K562 (cell line): Measurements from ENCODE around the gene ZBTB32. TPM values are rescaled to one million over a fixed set of nuclear protein-coding genes. Genes with fewer than 3 reads are reported as not detected.

Experiments used
- CBX5 ChIP-seq: IDR thresholded peaks from 2 replicates; pipeline ENCODE4 v1.6.1; 2014; ENCODE audit warnings: low read depth, borderline replicate concordance
- CHD2 ChIP-seq: IDR thresholded peaks from 2 replicates; pipeline ENCODE4 v1.6.1; 2011; ENCODE audit warnings: low read depth, low read length
- CREB3L1 ChIP-seq: fragments of 450-650 bp; IDR thresholded peaks from 2 replicates; pipeline ENCODE4 v1.6.1; 2014; ENCODE audit warnings: low read depth, mild to moderate bottlenecking, moderate library complexity, borderline replicate concordance
- DPF2 ChIP-seq: fragments of 450-650 bp; IDR thresholded peaks from 2 replicates; pipeline ENCODE4 v1.6.1; 2016
- KLF1 ChIP-seq: fragments of 450-650 bp; IDR thresholded peaks from 2 replicates; pipeline ENCODE4 v1.6.1; 2016; ENCODE audit warnings: missing genetic modification characterization, missing compliant biosample characterization
- L3MBTL2 ChIP-seq: fragments of 450-650 bp; IDR thresholded peaks from 2 replicates; pipeline ENCODE4 v1.6.1; 2016; ENCODE audit warnings: mild to moderate bottlenecking, moderate library complexity
- MAFF ChIP-seq: IDR thresholded peaks from 2 replicates; pipeline ENCODE4 v1.6.1; 2012; ENCODE audit warnings: low read length, improper control_type of control experiment
- MAZ ChIP-seq, 2 experiments: fragments of 450-650 bp in 1 of 2; sonication (generic) in 1 of 2; formaldehyde crosslinking; IDR thresholded peaks in 1 of 2; conservative IDR thresholded peaks in 1 of 2; 2 replicates each; pipeline versions ENCODE4 v1.4.0 to v1.5.0; 2020; ENCODE audit warnings: mild to moderate bottlenecking in 1 of 2, missing genetic modification reagents in 1 of 2
- MYBL2 ChIP-seq, 2 experiments: fragments of 450-650 bp in 1 of 2; sonication (generic) in 1 of 2; formaldehyde crosslinking in 1 of 2; IDR thresholded peaks; 2 replicates each; pipeline versions ENCODE4 v1.6.1 to v1.8.1; 2017 to 2022; ENCODE audit warnings: borderline replicate concordance in 1 of 2, inconsistent platforms in 1 of 2, low read depth in 1 of 2, mild to moderate bottlenecking in 1 of 2, missing genetic modification reagents in 1 of 2, moderate library complexity in 1 of 2
- PHF8 ChIP-seq: fragments of 200-600 bp; sonication (generic); IDR thresholded peaks from 2 replicates; pipeline ENCODE4 v1.6.1; 2012; ENCODE audit warnings: mixed run types, mild to moderate bottlenecking, inconsistent platforms, low read length, moderate library complexity, borderline replicate concordance
- POLR2G ChIP-seq: fragments of 200-400 bp; formaldehyde crosslinking; IDR thresholded peaks from 2 replicates; pipeline ENCODE4 v1.6.1; 2017; ENCODE audit warnings: low read depth, mild to moderate bottlenecking, antibody characterized with exemption, low read length, moderate library complexity
- RBBP5 ChIP-seq: fragments of 200-600 bp; sonication (generic); IDR thresholded peaks from 2 replicates; pipeline ENCODE4 v1.6.1; 2012; ENCODE audit warnings: borderline replicate concordance, mild to moderate bottlenecking, low read length, control low read depth, inconsistent platforms; ENCODE audit not compliant: insufficient read depth, poor library complexity, severe bottlenecking
- RBM25 ChIP-seq: fragments of 200-400 bp; formaldehyde crosslinking; IDR thresholded peaks from 2 replicates; pipeline ENCODE4 v1.6.1; 2018; ENCODE audit warnings: low read length, low read depth, moderate library complexity; ENCODE audit not compliant: severe bottlenecking
- RFX7 ChIP-seq: fragments of 250-450 bp; sonication (Bioruptor Pico); IDR thresholded peaks from 2 replicates; pipeline ENCODE4 v1.5.1; 2021; ENCODE audit warnings: mild to moderate bottlenecking
- RREB1 ChIP-seq: fragments of 250-450 bp; sonication (Bioruptor Pico); IDR thresholded peaks from 2 replicates; pipeline ENCODE4 v1.4.0; 2020
- TAF1 ChIP-seq: IDR thresholded peaks from 2 replicates; pipeline ENCODE4 v1.6.1; 2011; ENCODE audit warnings: mild to moderate bottlenecking, low read length, moderate library complexity; ENCODE audit not compliant: insufficient read depth, control insufficient read depth, severe bottlenecking; ENCODE audit errors: extremely low read depth
- TARDBP ChIP-seq: fragments of 450-650 bp; IDR thresholded peaks from 2 replicates; pipeline ENCODE4 v1.6.1; 2016
- THAP7 ChIP-seq: fragments of 250-450 bp; sonication (Bioruptor Pico); IDR thresholded peaks from 2 replicates; pipeline ENCODE4 v1.5.0; 2021
- ZNF311 ChIP-seq: fragments of 250-450 bp; sonication (Bioruptor Pico); IDR thresholded peaks from 2 replicates; pipeline ENCODE4 v1.4.0; 2020; ENCODE audit warnings: mild to moderate bottlenecking, moderate library complexity
- polyA plus RNA-seq, 8 experiments: library from polyadenylated mRNA; depleted of rRNA in 4 of 8; stranded (reverse) in 5 of 8; unstranded in 3 of 8; fragments of >200 nt; fragmentation: Nextera tagmentation in 2 of 8; fragmentation: Illumina TruSeq in 1 of 8; extraction: Ambion mirVana in 2 of 8; extraction: Trizol in 1 of 8; gene quantifications; 2 replicates each; pipeline versions ENCODE4 v1.2.1 to v1.2.3, GENCODE V29; 2011 to 2014; ENCODE audit warnings: inconsistent platforms in 1 of 8, missing spikeins in 1 of 8
- total RNA-seq, 7 experiments: library from RNA; depleted of rRNA in 6 of 7; stranded (reverse); fragments of >200 nt in 6 of 7; fragmentation: Illumina TruSeq in 2 of 7; extraction: Trizol in 2 of 7; gene quantifications; 2 replicates each; pipeline versions ENCODE4 v1.2.1 to v1.2.3, GENCODE V29; 2011 to 2021; ENCODE audit warnings: low replicate concordance in 1 of 7

Gene ZBTB32
- total and polyA plus RNA-seq, 9 of the 15 experiments (the other 6 are each of a cell fraction or from before 2014, with no cell fraction given): 0.20 TPM; not detected in 8

- TF ChIP-seq THAP7 (peak; percentile 90), ZNF311 (CRISPR knock-in tag) (peak; percentile 70; the same call in 1 of the 2 replicates), CREB3L1 (peak; percentile 85; the same call in 1 of the 2 replicates), CBX5 (no peak), RBM25 (peak; percentile 99), TAF1 (peak; percentile 26), PHF8 (peak; percentile 89), MYBL2 (IDR thresholded peaks at IDR 0.05; ENCODE audit: low read depth) (peak; percentile 54; the same call in 1 of the 2 replicates), MYBL2 (CRISPR knock-in tag; IDR thresholded peaks at IDR 0.05; ENCODE audit: borderline replicate concordance) (no peak), DPF2 (no peak), MAFF (0 out of 2 replicates have a peak, but pooled peaks have one; percentile 6), L3MBTL2 (peak; percentile 60), CHD2 (peak; percentile 91), MAZ (CRISPR knock-in tag; conservative IDR thresholded peaks at IDR 0.05 in 1 of 2, IDR thresholded peaks at IDR 0.05 in 1 of 2) (peak; percentile 62 to 77), KLF1 (tag) (0 out of 2 replicates have a peak, but pooled peaks have one; percentile 61), RFX7 (CRISPR knock-in tag) (no peak), TARDBP (peak; percentile 93), POLR2G (peak; percentile 83), RBBP5 (peak; percentile 95), RREB1 (CRISPR knock-in tag) (0 out of 2 replicates have a peak, but pooled peaks have one; percentile 51)
Measured at GRCh38 chr19:35757749-35758608, 53.6 kb downstream of the ZBTB32 start, which contains the start of gene PROSER3 (continued).
